Liver (tissue), 9 donors: ENCODE results near the gene FAM181A. TPM values are rescaled to one million over a fixed set of nuclear protein-coding genes. Genes with fewer than 3 reads are reported as not detected.

Experiments used
- DNase-seq: peaks from one replicate; pipeline ENCODE4 v3.0.0-alpha.2; 2017; ENCODE audit warnings: low spot score
- H3K27ac ChIP-seq, 2 donors: one replicate each; pipeline ENCODE4 v1.7.0; 2013; ENCODE audit warnings: inconsistent platforms in 2 of 2, low read length in 2 of 2, control low read depth in 1 of 2, low read depth in 1 of 2, mild to moderate bottlenecking in 1 of 2
- H3K27me3 ChIP-seq, 4 donors: one replicate each; pipeline versions ENCODE4 v1.6.1 to v1.7.0; 2013; ENCODE audit warnings: low read length in 3 of 4, inconsistent platforms in 1 of 4, mild to moderate bottlenecking in 1 of 4, moderate library complexity in 1 of 4; ENCODE audit not compliant: control insufficient read depth in 4 of 4, insufficient read depth in 4 of 4
- H3K36me3 ChIP-seq, 4 donors: one replicate each; pipeline versions ENCODE4 v1.6.1 to v1.7.0; 2013; ENCODE audit warnings: low read length in 3 of 4, mild to moderate bottlenecking in 3 of 4, low read depth in 1 of 4, moderate library complexity in 1 of 4; ENCODE audit not compliant: control insufficient read depth in 4 of 4, insufficient read depth in 3 of 4
- H3K4me1 ChIP-seq, 4 donors: one replicate each; pipeline versions ENCODE4 v1.6.1 to v1.7.0; 2013; ENCODE audit warnings: low read length in 3 of 4, mild to moderate bottlenecking in 3 of 4, moderate library complexity in 1 of 4; ENCODE audit not compliant: control insufficient read depth in 4 of 4, insufficient read depth in 4 of 4
- H3K4me3 ChIP-seq, 3 donors: one replicate each; pipeline versions ENCODE4 v1.6.1 to v1.7.0; 2013; ENCODE audit warnings: low read length in 3 of 3, control low read depth in 1 of 3, low read depth in 1 of 3, mild to moderate bottlenecking in 1 of 3
- H3K9ac ChIP-seq, 2 donors: one replicate each; pipeline ENCODE4 v1.7.0; 2013; ENCODE audit warnings: low read length in 2 of 2, mild to moderate bottlenecking in 2 of 2, moderate library complexity in 2 of 2, control low read depth in 1 of 2, low read depth in 1 of 2
- H3K9me3 ChIP-seq, 4 donors: one replicate each; pipeline versions ENCODE4 v1.6.1 to v1.7.0; 2013; ENCODE audit warnings: low read length in 3 of 4; ENCODE audit not compliant: control insufficient read depth in 4 of 4
- ATF3 ChIP-seq: IDR thresholded peaks from 2 replicates; pipeline ENCODE4 v1.6.1; 2016; ENCODE audit warnings: antibody characterized with exemption
- CTCF ChIP-seq: fragments of 150-350 bp; IDR thresholded peaks from 2 replicates; pipeline ENCODE4 v1.5.1; 2017; ENCODE audit warnings: improper control_type of control experiment, low read depth, low read length; ENCODE audit not compliant: missing input control
- EGR1 ChIP-seq, 2 donors: IDR thresholded peaks; 2 replicates each; pipeline ENCODE4 v1.6.1; 2016 to 2018; ENCODE audit warnings: antibody characterized with exemption in 2 of 2, low read depth in 2 of 2
- FOXA1 ChIP-seq: IDR thresholded peaks from 2 replicates; pipeline ENCODE4 v1.6.1; 2016; ENCODE audit warnings: antibody characterized with exemption
- FOXA2 ChIP-seq: IDR thresholded peaks from 2 replicates; pipeline ENCODE4 v1.6.1; 2016; ENCODE audit warnings: antibody characterized with exemption
- GABPA ChIP-seq, 2 donors: IDR thresholded peaks in 1 of 2; conservative IDR thresholded peaks in 1 of 2; 2 replicates each; pipeline ENCODE4 v1.6.1; 2016; ENCODE audit warnings: antibody characterized with exemption in 2 of 2, mild to moderate bottlenecking in 1 of 2, moderate library complexity in 1 of 2
- HNF4A ChIP-seq, 2 donors: conservative IDR thresholded peaks; 2 replicates each; pipeline ENCODE4 v1.6.1; 2016; ENCODE audit warnings: antibody characterized with exemption in 2 of 2, mild to moderate bottlenecking in 2 of 2
- HNF4G ChIP-seq: IDR thresholded peaks from 2 replicates; pipeline ENCODE4 v1.6.1; 2016; ENCODE audit warnings: antibody characterized with exemption
- JUND ChIP-seq, 2 donors: IDR thresholded peaks; 2 replicates each; pipeline ENCODE4 v1.6.1; 2016; ENCODE audit warnings: antibody characterized with exemption in 2 of 2
- NR2F2 ChIP-seq: IDR thresholded peaks from 2 replicates; pipeline ENCODE4 v1.6.1; 2016; ENCODE audit warnings: antibody characterized with exemption
- RAD21 ChIP-seq, 2 donors: IDR thresholded peaks; 2 replicates each; pipeline ENCODE4 v1.6.1; 2016; ENCODE audit warnings: antibody characterized with exemption in 2 of 2, mild to moderate bottlenecking in 2 of 2
- REST ChIP-seq: IDR thresholded peaks from 2 replicates; pipeline ENCODE4 v1.6.1; 2016; ENCODE audit warnings: antibody characterized with exemption, mild to moderate bottlenecking
- RXRA ChIP-seq, 2 donors: IDR thresholded peaks; 2 replicates each; pipeline ENCODE4 v1.6.1; 2017 to 2018; ENCODE audit warnings: antibody characterized with exemption in 2 of 2, mild to moderate bottlenecking in 1 of 2
- SP1 ChIP-seq: IDR thresholded peaks from 2 replicates; pipeline ENCODE4 v1.6.1; 2018; ENCODE audit warnings: antibody characterized with exemption, mild to moderate bottlenecking
- TAF1 ChIP-seq: conservative IDR thresholded peaks from 2 replicates; pipeline ENCODE4 v1.6.1; 2016; ENCODE audit warnings: antibody characterized with exemption, mild to moderate bottlenecking
- YY1 ChIP-seq: IDR thresholded peaks from 2 replicates; pipeline ENCODE4 v1.6.1; 2016; ENCODE audit warnings: antibody characterized with exemption, mild to moderate bottlenecking
- ZBTB33 ChIP-seq: IDR thresholded peaks from 2 replicates; pipeline ENCODE4 v1.6.1; 2016; ENCODE audit warnings: antibody characterized with exemption
- WGBS: extraction: QIAGEN DNeasy Blood & Tissue Kit; methylation state at CpG from one replicate; pipeline ENCODE4 v1.1.7; 2013; 5-methylcytosine and 5-hydroxymethylcytosine counted together
- polyA plus RNA-seq, 2 donors: library from polyadenylated mRNA; stranded (reverse) in 1 of 2; unstranded in 1 of 2; fragments of 200-250 nt in 1 of 2; fragments of >200 nt in 1 of 2; fragmentation: Nextera tagmentation in 1 of 2; extraction: Ambion mirVana in 1 of 2; gene quantifications; one replicate each; pipeline versions ENCODE4 v1.2.1 to v1.2.3, GENCODE V29; 2013 to 2015
- total RNA-seq, 2 donors: library from RNA; depleted of rRNA; stranded (reverse); fragments of >200 nt; gene quantifications; one replicate each; pipeline ENCODE4 v1.2.3, GENCODE V29; 2014
- donor health status: healthy.
- donor health status: healthy.
- donor health status: healthy.
- donor health status: healthy.
- donor health status: healthy.

The FAM181A gene
- total RNA-seq = not detected
- not detected for polyA plus RNA-seq

- H3K9me3 ChIP-seq = no peaks in the 10 kb centered on the region
- H3K4me3 ChIP-seq = no peak within 1 kb of the TSS
- no peak for DNase-seq
- H3K27me3 ChIP-seq = no peaks in the 10 kb centered on the region
- 75% methylated on average over 38 of the region's 38 CpGs for whole genome bisulfite sequencing
- H3K9ac ChIP-seq = no peak within 1 kb of the TSS
- no peaks in the 10 kb centered on the region for H3K36me3 ChIP-seq
- H3K4me1 ChIP-seq = no peaks in the 10 kb centered on the region
- H3K27ac ChIP-seq = no peak within 1 kb of the TSS
- no peak for TF ChIP-seq HNF4G
- no peak for TF ChIP-seq TAF1
- TF ChIP-seq YY1 = no peak
These were observed at the start of gene FAM181A for GRCh38 chr14:93926873-93927799. TSS of gene FAM181A (plus strand) at chr14:93927344. CDS start at chr14:93928286, 942 bp downstream.

GRCh38 chr14:93878212-93878611 lies 48.9 kb upstream of the FAM181A start:
- Histone ChIP-seq H3K27ac (no peak overlapping the region), H3K4me1 (peaks cover 0 to 5% (median 2%) of the 10 kb centered on the region in 4 donors), H3K27me3 (no peaks in the 10 kb centered on the region), H3K36me3 (no peaks in the 10 kb centered on the region), H3K9ac (no peak overlapping the region), H3K4me3 (no peak overlapping the region), H3K9me3 (peaks cover 0 to 3% (median 0%) of the 10 kb centered on the region in 4 donors)
- TF ChIP-seq RAD21 (IDR thresholded peaks at IDR 0.05) = no peak
- TF ChIP-seq FOXA1 = no peak
- no peak for TF ChIP-seq REST
- TF ChIP-seq NR2F2 = no peak
- no peak for TF ChIP-seq HNF4G
- TF ChIP-seq ATF3 = no peak
- TF ChIP-seq RXRA (IDR thresholded peaks at IDR 0.05) = no peak
- TF ChIP-seq EGR1 (IDR thresholded peaks at IDR 0.05; ENCODE audit: low read depth in 2 of 2) = no peak
- TF ChIP-seq FOXA2 = no peak
- TF ChIP-seq CTCF = no peak
- no peak for TF ChIP-seq SP1
- no peak for TF ChIP-seq ZBTB33
- TF ChIP-seq TAF1 = no peak
- TF ChIP-seq YY1 = no peak
- no peak for TF ChIP-seq HNF4A (conservative IDR thresholded peaks at IDR 0.05)
- TF ChIP-seq JUND (IDR thresholded peaks at IDR 0.05) = no peak
- TF ChIP-seq GABPA (IDR thresholded peaks at IDR 0.05 in 1 of 2, conservative IDR thresholded peaks at IDR 0.05 in 1 of 2) = no peak
- DNase-seq = no peak
- WGBS = 62% methylated on average over 8 of the region's 8 CpGs
